Measurements from ENCODE around the gene EP300.

DNA sequence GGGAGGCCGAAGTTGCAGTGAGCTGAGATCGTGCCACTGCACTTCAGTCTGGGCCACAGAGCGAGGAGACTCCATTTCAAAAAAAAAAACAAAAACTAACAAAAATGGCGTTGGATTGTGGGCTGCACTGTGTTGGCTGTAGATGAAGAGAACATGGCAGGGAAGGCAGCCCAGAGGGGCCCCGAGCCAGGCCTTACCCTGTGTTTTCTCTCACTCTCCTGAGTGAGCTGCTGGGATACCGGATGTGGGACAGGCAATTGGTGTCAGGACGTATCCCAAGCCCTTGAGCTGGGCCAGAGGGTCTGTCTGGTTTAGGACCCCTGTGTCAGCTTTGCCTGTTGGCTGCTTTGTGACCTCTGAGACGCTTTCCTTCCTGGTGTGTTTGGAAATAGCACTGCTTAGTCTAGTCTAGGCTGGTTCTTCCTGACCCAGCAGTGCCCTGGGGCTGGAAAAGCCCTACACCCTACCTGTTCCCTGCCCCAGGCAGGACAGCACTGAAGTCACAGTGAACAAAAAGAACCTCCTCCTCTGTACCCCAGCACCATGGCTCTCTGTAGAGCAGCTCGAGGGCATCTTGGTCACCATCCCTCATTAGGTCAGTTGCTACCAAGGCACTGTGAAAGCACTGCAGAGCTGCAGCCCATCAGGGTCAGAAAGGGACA lies 130.6 kb downstream of the EP300 start:
- TF ChIP-seq, protein P1, sequence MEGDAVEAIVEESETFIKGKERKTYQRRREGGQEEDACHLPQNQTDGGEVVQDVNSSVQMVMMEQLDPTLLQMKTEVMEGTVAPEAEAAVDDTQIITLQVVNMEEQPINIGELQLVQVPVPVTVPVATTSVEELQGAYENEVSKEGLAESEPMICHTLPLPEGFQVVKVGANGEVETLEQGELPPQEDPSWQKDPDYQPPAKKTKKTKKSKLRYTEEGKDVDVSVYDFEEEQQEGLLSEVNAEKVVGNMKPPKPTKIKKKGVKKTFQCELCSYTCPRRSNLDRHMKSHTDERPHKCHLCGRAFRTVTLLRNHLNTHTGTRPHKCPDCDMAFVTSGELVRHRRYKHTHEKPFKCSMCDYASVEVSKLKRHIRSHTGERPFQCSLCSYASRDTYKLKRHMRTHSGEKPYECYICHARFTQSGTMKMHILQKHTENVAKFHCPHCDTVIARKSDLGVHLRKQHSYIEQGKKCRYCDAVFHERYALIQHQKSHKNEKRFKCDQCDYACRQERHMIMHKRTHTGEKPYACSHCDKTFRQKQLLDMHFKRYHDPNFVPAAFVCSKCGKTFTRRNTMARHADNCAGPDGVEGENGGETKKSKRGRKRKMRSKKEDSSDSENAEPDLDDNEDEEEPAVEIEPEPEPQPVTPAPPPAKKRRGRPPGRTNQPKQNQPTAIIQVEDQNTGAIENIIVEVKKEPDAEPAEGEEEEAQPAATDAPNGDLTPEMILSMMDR (IDR thresholded peaks at IDR 0.05) = no peak
- no peak for TF ChIP-seq POLR2A (IDR thresholded peaks at IDR 0.05)
